Nephron (organoid): ENCODE results near the gene SLC38A9.
A peak's percentile ranks its signal among the peaks of the same experiment; 100 is the strongest.

Source experiments
- H3K27ac Mint-ChIP-seq, 3 experiments: 2 replicates each; pipeline ENCODE4 v1.8.0; 2020; ENCODE audit warnings: mixed read lengths in 3 of 3, mild to moderate bottlenecking in 2 of 3, moderate library complexity in 1 of 3
- H3K27me3 Mint-ChIP-seq: 2 replicates; pipeline ENCODE4 v1.8.0; 2021; ENCODE audit warnings: low read depth, mild to moderate bottlenecking, moderate library complexity, mixed read lengths
- H3K36me3 Mint-ChIP-seq: 2 replicates; pipeline ENCODE4 v1.8.0; 2020; ENCODE audit warnings: low read depth, mixed read lengths
- H3K4me1 Mint-ChIP-seq: 2 replicates; pipeline ENCODE4 v1.8.0; 2020; ENCODE audit warnings: mixed read lengths
- H3K4me3 Mint-ChIP-seq, 3 experiments: 2 replicates each; pipeline ENCODE4 v1.8.0; 2020; ENCODE audit warnings: mild to moderate bottlenecking in 3 of 3, mixed read lengths in 3 of 3, moderate library complexity in 2 of 3
- H3K9me3 Mint-ChIP-seq: 2 replicates; pipeline ENCODE4 v1.8.0; 2020; ENCODE audit warnings: mixed read lengths
- CTCF ChIP-seq, 3 experiments: fragments of 200-600 bp; sonication (generic); IDR thresholded peaks; one replicate each; pipeline ENCODE4 v1.5.0; 2021; ENCODE audit warnings: antibody characterized with exemption in 3 of 3; ENCODE audit not compliant: unreplicated experiment in 3 of 3

SLC38A9 gene

GRCh38 chr5:55624841-55625588 is 87.1 kb downstream of the SLC38A9 start:
- Mint-ChIP-seq H3K27me3 (no peaks in the 10 kb centered on the region), H3K36me3 (peaks cover 4% of the 10 kb centered on the region), H3K4me1 (peaks cover 44% of the 10 kb centered on the region), H3K27ac (peak overlapping the region; percentile 65 to 99 (median 97)), H3K4me3 (no peak overlapping the region), H3K9me3 (no peaks in the 10 kb centered on the region)
- TF ChIP-seq CTCF (IDR thresholded peaks at IDR 0.05; ENCODE audit: unreplicated experiment in 3 of 3): no peak

GRCh38 chr5:55623789-55624188 is 88.3 kb downstream of the SLC38A9 start:
- H3K27me3 Mint-ChIP-seq: no peaks in the 10 kb centered on the region
- no peak overlapping the region for H3K4me3 Mint-ChIP-seq
- no peaks in the 10 kb centered on the region for H3K9me3 Mint-ChIP-seq
- no peaks in the 10 kb centered on the region for H3K36me3 Mint-ChIP-seq
- peak overlapping the region in 1 of 3 experiments; percentile 99 for H3K27ac Mint-ChIP-seq
- peaks cover 40% of the 10 kb centered on the region for H3K4me1 Mint-ChIP-seq
- no peak for TF ChIP-seq CTCF (IDR thresholded peaks at IDR 0.05; ENCODE audit: unreplicated experiment in 3 of 3)

- H3K4me1 Mint-ChIP-seq: peaks cover 40% of the 10 kb centered on the region
- no peak overlapping the region for H3K4me3 Mint-ChIP-seq
- H3K9me3 Mint-ChIP-seq: no peaks in the 10 kb centered on the region
- H3K27ac Mint-ChIP-seq: peak overlapping the region in 2 of 3 experiments; percentile 22 to 65
- H3K27me3 Mint-ChIP-seq: no peaks in the 10 kb centered on the region
- no peaks in the 10 kb centered on the region for H3K36me3 Mint-ChIP-seq
- no peak for TF ChIP-seq CTCF (IDR thresholded peaks at IDR 0.05; ENCODE audit: unreplicated experiment in 3 of 3)
Measured at GRCh38 chr5:55622460-55622859, 89.7 kb downstream of the SLC38A9 start.

- Mint-ChIP-seq H3K27me3 (no peaks in the 10 kb centered on the region), H3K4me1 (peaks cover 29% of the 10 kb centered on the region), H3K36me3 (no peaks in the 10 kb centered on the region), H3K9me3 (no peaks in the 10 kb centered on the region), H3K27ac (peak overlapping the region; percentile 16 to 65 (median 27)), H3K4me3 (no peak overlapping the region)
- no peak for TF ChIP-seq CTCF (IDR thresholded peaks at IDR 0.05; ENCODE audit: unreplicated experiment in 3 of 3)
Measured at GRCh38 chr5:55621229-55621628, 90.9 kb downstream of the SLC38A9 start.

GRCh38 chr5:55620766-55621160 is 91.4 kb downstream of the SLC38A9 start:
- no peaks in the 10 kb centered on the region for H3K27me3 Mint-ChIP-seq
- H3K27ac Mint-ChIP-seq: peak overlapping the region; percentile 16 to 65 (median 27)
- peaks cover 24% of the 10 kb centered on the region for H3K4me1 Mint-ChIP-seq
- no peak overlapping the region for H3K4me3 Mint-ChIP-seq
- no peak for TF ChIP-seq CTCF (IDR thresholded peaks at IDR 0.05; ENCODE audit: unreplicated experiment in 3 of 3)
- H3K36me3 Mint-ChIP-seq: no peaks in the 10 kb centered on the region
- H3K9me3 Mint-ChIP-seq: no peaks in the 10 kb centered on the region
